ENCODE results near the gene ZNF324. TPM values are rescaled to one million over a fixed set of nuclear protein-coding genes. Genes with fewer than 3 reads are reported as not detected.
A peak's percentile ranks its signal among the peaks of the same experiment; 100 is the strongest.

Gene ZNF324
- total RNA-seq, 1 donor from 2014 or later: 2.1 TPM

- no peaks in the 10 kb centered on the region for H3K27me3 ChIP-seq
- intact Hi-C loops (cut with DNase I): no loop called here
- H3K4me3 ChIP-seq: peak overlapping the region; percentile 65 to 68
- peaks cover 20 to 42% of the 10 kb centered on the region in 2 donors for H3K36me3 ChIP-seq
- TF ChIP-seq CTCF (IDR thresholded peaks at IDR 0.05): no peak
- DNase-seq (ENCODE audit: low spot score in 2 of 2): no peak
- H3K9me3 ChIP-seq: no peaks in the 10 kb centered on the region
- H3K4me1 ChIP-seq: peaks cover 3 to 15% of the 10 kb centered on the region in 2 donors
- H3K27ac ChIP-seq: peak overlapping the region; percentile 84 to 93
These were observed 8.3 kb downstream of the ZNF324 start for GRCh38 chr19:58474997-58475713.

GRCh38 chr19:58475714-58476497 is 9.0 kb downstream of the ZNF324 start, which contains the start of gene ZNF446:
Gene ZNF446, plus strand, starts transcription at chr19:58476352. Its CDS starts 867 bp downstream, at chr19:58477219.
- intact Hi-C loops (cut with DNase I): loop anchor here (1.0 kb wide), 2 partner anchors 23 to 36 kb away; partner anchors contain the start of gene ZNF132
- Histone ChIP-seq H3K27me3 (no peaks in the 10 kb centered on the region), H3K27ac (peak within 1 kb of the TSS; percentile 84 to 93), H3K4me1 (peaks cover 3 to 15% of the 10 kb centered on the region in 2 donors), H3K9me3 (no peaks in the 10 kb centered on the region), H3K4me3 (peak within 1 kb of the TSS; percentile 65 to 68), H3K36me3 (peaks cover 21 to 42% of the 10 kb centered on the region in 2 donors)
- no peak for TF ChIP-seq CTCF (IDR thresholded peaks at IDR 0.05)
- peak; percentile 93 to 99 for DNase-seq (ENCODE audit: low spot score in 2 of 2)

GRCh38 chr19:58476498-58477015 is 9.7 kb downstream of the ZNF324 start:
- no peaks in the 10 kb centered on the region for H3K27me3 ChIP-seq
- intact Hi-C loops (cut with DNase I): loop anchor here (1.0 kb wide), 2 partner anchors 23 to 36 kb away; partner anchors contain the start of gene ZNF132
- H3K4me1 ChIP-seq: peaks cover 3 to 15% of the 10 kb centered on the region in 2 donors
- H3K27ac ChIP-seq: peak overlapping the region; percentile 84 to 93
- H3K4me3 ChIP-seq: peak overlapping the region; percentile 65 to 68
- no peak for TF ChIP-seq CTCF (IDR thresholded peaks at IDR 0.05)
- H3K36me3 ChIP-seq: peaks cover 24 to 44% of the 10 kb centered on the region in 2 donors
- peak in 1 of 2 donors; percentile 76 for DNase-seq (ENCODE audit: low spot score in 2 of 2)
- no peaks in the 10 kb centered on the region for H3K9me3 ChIP-seq

- intact Hi-C loops (cut with DNase I): no loop called here
- TF ChIP-seq CTCF (IDR thresholded peaks at IDR 0.05): no peak
- H3K4me3 ChIP-seq: peak overlapping the region; percentile 65 to 68
These were observed 10.2 kb downstream of the ZNF324 start for GRCh38 chr19:58477130-58477529.

GRCh38 chr19:58477871-58478270 is 11.0 kb downstream of the ZNF324 start:
- H3K9me3 ChIP-seq: no peaks in the 10 kb centered on the region
- H3K27me3 ChIP-seq: no peaks in the 10 kb centered on the region
- no peak for DNase-seq (ENCODE audit: low spot score in 2 of 2)
- intact Hi-C loops (cut with DNase I): no loop called here
- TF ChIP-seq CTCF (IDR thresholded peaks at IDR 0.05): no peak
- no peak overlapping the region for H3K4me3 ChIP-seq
- peaks cover 21 to 32% of the 10 kb centered on the region in 2 donors for H3K36me3 ChIP-seq
- H3K27ac ChIP-seq: peak overlapping the region; percentile 84 to 93
- peaks cover 3 to 16% of the 10 kb centered on the region in 2 donors for H3K4me1 ChIP-seq

More at GRCh38 chr19:58477130-58477529, 10.2 kb downstream of the ZNF324 start:
- Histone ChIP-seq H3K27me3 (no peaks in the 10 kb centered on the region), H3K36me3 (peaks cover 21 to 40% of the 10 kb centered on the region in 2 donors), H3K4me1 (peaks cover 3 to 15% of the 10 kb centered on the region in 2 donors), H3K9me3 (no peaks in the 10 kb centered on the region), H3K27ac (peak overlapping the region; percentile 84 to 93)
- DNase-seq (ENCODE audit: low spot score in 2 of 2): no peak

Data from ascending aorta (tissue), 2 donors.